H1 (cell line): ENCODE data around the gene MEF2A. TPM values are rescaled to one million over a fixed set of nuclear protein-coding genes. Genes with fewer than 3 reads are reported as not detected.

Source experiments
- CTCF ChIA-PET: fragments of 300-600 bp; sonication (Branson Sonifier 250); formaldehyde crosslinking; loops from one replicate; lab custom pipeline; 2021; ENCODE audit not compliant: partially characterized antibody; lab: Charles Lee
- POLR2A ChIA-PET: fragments of 300-600 bp; sonication (Branson Sonifier 250); formaldehyde crosslinking; loops from one replicate; lab custom pipeline; 2021; ENCODE audit warnings: inconsistent platforms; ENCODE audit not compliant: partially characterized antibody; lab: Charles Lee
- DNase-seq, 2 experiments: peaks; one replicate each; pipeline versions ENCODE4 v3.0.0 to v3.0.0-alpha.2; 2010 to 2022; ENCODE audit warnings: low spot score in 2 of 2, low read depth in 1 of 2, mixed read lengths in 1 of 2
- FAIRE-seq: peaks from 2 replicates; lab custom pipeline; 2011; peaks lifted over from hg19 to GRCh38; lab: Jason Lieb, UNC
- H2AFZ ChIP-seq: 2 replicates; pipeline ENCODE4 v1.8.1; 2012; ENCODE audit warnings: low read length, inconsistent platforms
- H2AK5ac ChIP-seq: 2 replicates; pipeline ENCODE4 v1.6.1; 2013; ENCODE audit warnings: low read depth, low read length
- H2BK120ac ChIP-seq: replicated peaks from 2 replicates; pipeline ENCODE3; 2013; ENCODE audit warnings: low read depth, low read length, inconsistent platforms
- H2BK12ac ChIP-seq: 2 replicates; pipeline ENCODE4 v1.6.1; 2013; ENCODE audit warnings: low read depth, low read length
- H2BK15ac ChIP-seq: 2 replicates; pipeline ENCODE4 v1.6.1; 2013; ENCODE audit warnings: low read length
- H2BK20ac ChIP-seq: 2 replicates; pipeline ENCODE4 v1.6.1; 2013; ENCODE audit warnings: low read length
- H2BK5ac ChIP-seq: 2 replicates; pipeline ENCODE4 v1.6.1; 2013; ENCODE audit warnings: low read depth, low read length
- H3K14ac ChIP-seq: 2 replicates; pipeline ENCODE4 v1.6.1; 2013; ENCODE audit warnings: inconsistent platforms; ENCODE audit not compliant: insufficient read length
- H3K18ac ChIP-seq: 2 replicates; pipeline ENCODE4 v1.6.1; 2013; ENCODE audit warnings: low read length; ENCODE audit errors: extremely low read depth
- H3K23ac ChIP-seq: 2 replicates; pipeline ENCODE4 v1.6.1; 2013; ENCODE audit warnings: inconsistent platforms; ENCODE audit not compliant: insufficient read length
- H3K23me2 ChIP-seq: 2 replicates; pipeline ENCODE4 v1.6.1; 2013; ENCODE audit warnings: low read depth, low read length
- H3K27ac ChIP-seq: 2 replicates; pipeline ENCODE4 v1.6.1; 2011; ENCODE audit warnings: low read depth, low read length, inconsistent platforms
- H3K27me3 ChIP-seq, 4 experiments: replicated peaks in 1 of 4; 1 replicate in 1 of 4; 2 replicates in 3 of 4; pipeline versions ENCODE4 v1.6.1 to v1.8.1; 2011 to 2013; ENCODE audit warnings: low read length in 3 of 4, mild to moderate bottlenecking in 3 of 4, inconsistent platforms in 2 of 4, mixed read lengths in 2 of 4, moderate library complexity in 1 of 4; ENCODE audit not compliant: control insufficient read depth in 3 of 4, insufficient read depth in 3 of 4; ENCODE audit errors: extremely low read depth in 1 of 4
- H3K36me3 ChIP-seq, 4 experiments: 2 replicates each; pipeline versions ENCODE4 v1.6.1 to v1.8.1; 2011 to 2013; ENCODE audit warnings: mild to moderate bottlenecking in 4 of 4, low read length in 3 of 4, moderate library complexity in 2 of 4, control low read depth in 1 of 4, inconsistent platforms in 1 of 4; ENCODE audit not compliant: insufficient read depth in 4 of 4, control insufficient read depth in 2 of 4
- H3K4ac ChIP-seq: replicated peaks from 2 replicates; pipeline ENCODE3; 2013; ENCODE audit warnings: low read length, low read depth, mixed read lengths, inconsistent platforms; ENCODE audit not compliant: insufficient read length
- H3K4me1 ChIP-seq, 4 experiments: replicated peaks in 1 of 4; 1 replicate in 1 of 4; 2 replicates in 3 of 4; pipeline versions ENCODE4 v1.6.1 to v1.8.1; 2011 to 2013; ENCODE audit warnings: low read length in 3 of 4, inconsistent platforms in 2 of 4, mixed read lengths in 1 of 4; ENCODE audit not compliant: insufficient read depth in 4 of 4, control insufficient read depth in 3 of 4
- H3K4me2 ChIP-seq, 2 experiments: 2 replicates each; pipeline versions ENCODE4 v1.6.1 to v1.8.1; 2011 to 2013; ENCODE audit warnings: low read depth in 2 of 2, low read length in 2 of 2, control low read depth in 1 of 2, inconsistent platforms in 1 of 2, mild to moderate bottlenecking in 1 of 2; ENCODE audit not compliant: insufficient read depth in 1 of 2
- H3K4me3 ChIP-seq, 4 experiments: fragments of 200-600, 300-600 bp in 1 of 4; sonication (generic), shearing (Covaris generic), sonication (Bioruptor Twin) in 1 of 4; 2 replicates each; pipeline versions ENCODE4 v1.5.1 to v1.8.1; 2011 to 2016; ENCODE audit warnings: low read length in 4 of 4, low read depth in 3 of 4, control low read depth in 2 of 4, inconsistent platforms in 2 of 4, mild to moderate bottlenecking in 2 of 4, mixed read lengths in 1 of 4, moderate library complexity in 1 of 4; ENCODE audit not compliant: insufficient read depth in 2 of 4; ENCODE audit errors: extremely low read depth in 1 of 4
- H3K56ac ChIP-seq: replicated peaks from 2 replicates; pipeline ENCODE3; 2013; ENCODE audit warnings: low read depth, mild to moderate bottlenecking, mixed read lengths, low read length, inconsistent platforms; ENCODE audit not compliant: insufficient read length
- H3K79me1 ChIP-seq: 2 replicates; pipeline ENCODE4 v1.6.1; 2013; ENCODE audit warnings: low read depth, low read length, control low read depth
- H3K79me2 ChIP-seq, 2 experiments: 2 replicates each; pipeline versions ENCODE4 v1.6.1 to v1.8.1; 2012 to 2013; ENCODE audit warnings: low read length in 2 of 2, mild to moderate bottlenecking in 2 of 2, inconsistent platforms in 1 of 2; ENCODE audit not compliant: insufficient read depth in 2 of 2, control insufficient read depth in 1 of 2
- H3K9ac ChIP-seq, 4 experiments: replicated peaks in 1 of 4; 1 replicate in 1 of 4; 2 replicates in 3 of 4; pipeline versions ENCODE4 v1.6.1 to v1.8.1; 2011 to 2013; ENCODE audit warnings: low read depth in 3 of 4, low read length in 3 of 4, control low read depth in 2 of 4, mild to moderate bottlenecking in 2 of 4, moderate library complexity in 2 of 4, inconsistent platforms in 1 of 4; ENCODE audit errors: extremely low read depth in 1 of 4
- H3K9me3 ChIP-seq, 2 experiments: 2 replicates each; pipeline versions ENCODE4 v1.6.1 to v1.8.1; 2012 to 2013; ENCODE audit warnings: mild to moderate bottlenecking in 2 of 2, moderate library complexity in 2 of 2, control low read depth in 1 of 2, inconsistent platforms in 1 of 2, low read depth in 1 of 2, low read length in 1 of 2, mixed read lengths in 1 of 2; ENCODE audit not compliant: insufficient read depth in 2 of 2
- H4K20me1 ChIP-seq, 2 experiments: replicated peaks in 1 of 2; 2 replicates each; pipeline versions ENCODE3 to v1.8.1; 2011 to 2013; ENCODE audit warnings: inconsistent platforms in 2 of 2, low read length in 2 of 2, mild to moderate bottlenecking in 1 of 2; ENCODE audit not compliant: insufficient read depth in 2 of 2, control insufficient read depth in 1 of 2
- H4K5ac ChIP-seq: 2 replicates; pipeline ENCODE4 v1.6.1; 2013; ENCODE audit warnings: low read length, low read depth, mixed read lengths, inconsistent platforms; ENCODE audit not compliant: insufficient read length
- H4K8ac ChIP-seq: 2 replicates; pipeline ENCODE4 v1.8.0; 2013; ENCODE audit warnings: mild to moderate bottlenecking, moderate library complexity, low read length, inconsistent platforms; ENCODE audit not compliant: insufficient read depth; ENCODE audit errors: extremely low read depth
- H4K91ac ChIP-seq: replicated peaks from 2 replicates; pipeline ENCODE3; 2013; ENCODE audit warnings: low read length, mixed read lengths, inconsistent platforms; ENCODE audit not compliant: insufficient read length
- HDAC6 ChIP-seq: IDR thresholded peaks from one replicate; pipeline ENCODE4 v1.7.1; 2012; ENCODE audit warnings: low read depth, mild to moderate bottlenecking, inconsistent platforms, low read length, moderate library complexity
- WGBS, 2 experiments: shearing (Covaris generic) in 1 of 2; methylation state at CpG; one replicate each; pipeline versions ENCODE4 v1.1.6 to v1.1.7; 2013 to 2015; ENCODE audit warnings: low lambda C conversion rate in 2 of 2, mixed read lengths in 2 of 2, inconsistent platforms in 1 of 2, low coverage in 1 of 2, missing lambda C conversion rate in 1 of 2; ENCODE audit not compliant: insufficient replicate concordance in 2 of 2, insufficient coverage in 1 of 2, insufficient read length in 1 of 2; ENCODE audit errors: extremely low coverage in 1 of 2, missing lambda C conversion rate in 1 of 2; 5-methylcytosine and 5-hydroxymethylcytosine counted together
- polyA plus RNA-seq, 7 experiments: library from polyadenylated mRNA; depleted of rRNA in 3 of 7; stranded (reverse) in 5 of 7; unstranded in 2 of 7; fragments of >200 nt in 5 of 7; fragments of 200-250 nt in 2 of 7; gene quantifications; 1 replicate in 5 of 7; 2 replicates in 1 of 7; 4 replicates in 1 of 7; pipeline versions ENCODE4 v1.2.1 to v1.2.3, GENCODE V29; 2011 to 2013; ENCODE audit warnings: missing spikeins in 2 of 7, mixed read lengths in 2 of 7
- total RNA-seq: library from RNA; stranded (reverse); fragmentation: NEBNext Ultra II Directional; extraction: Animal tissue kit (Norgen Biotek cat#: 25700); gene quantifications from 2 replicates; pipeline ENCODE4 v1.2.1, GENCODE V29; 2021
- TF ChIP-seq, protein P1 (sequence below), 3 experiments: IDR thresholded peaks; 1 replicate in 2 of 3; 2 replicates in 1 of 3; pipeline versions ENCODE4 v1.5.1 to v1.6.1; 2011; ENCODE audit warnings: low read length in 3 of 3, mild to moderate bottlenecking in 3 of 3, inconsistent platforms in 2 of 3, low read depth in 1 of 3, moderate library complexity in 1 of 3; ENCODE audit not compliant: insufficient read depth in 1 of 3; ENCODE audit errors: control extremely low read depth in 1 of 3

MEF2A gene
- total and polyA plus RNA-seq, 2 of the 8 experiments (the other 6 are each of a cell fraction or from before 2014, with no cell fraction given) = 15.6 to 22.5 TPM

DNA sequence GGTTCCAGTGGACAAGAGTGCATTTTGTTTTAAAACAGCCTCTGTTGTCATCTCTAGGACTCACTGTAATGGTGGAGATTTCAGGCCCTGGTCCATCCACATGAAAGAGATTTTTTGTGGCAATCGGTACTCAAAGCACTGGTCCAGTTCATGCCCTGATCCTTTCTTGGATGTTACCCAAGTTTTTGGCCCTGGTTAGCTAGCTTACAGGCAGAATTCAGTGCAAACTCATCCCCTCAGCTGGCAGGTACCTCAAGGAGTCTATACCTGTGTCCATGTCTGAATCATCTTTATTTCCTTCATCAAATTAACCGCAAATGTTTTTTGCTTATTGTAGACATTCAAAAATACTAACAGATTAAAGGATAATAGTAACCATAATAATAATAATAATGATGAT, 13.7 kb upstream of the MEF2A start:
- Histone ChIP-seq H3K4me1 (no peaks in the 10 kb centered on the region), H2BK12ac (no peak overlapping the region), H3K79me2 (no peaks in the 10 kb centered on the region), H2BK5ac (no peak overlapping the region), H3K14ac (no peak overlapping the region), H4K91ac (no peak overlapping the region), H3K23ac (no peak overlapping the region), H3K18ac (no peak overlapping the region), H3K4ac (no peak overlapping the region), H3K27ac (no peak overlapping the region), H3K79me1 (no peaks in the 10 kb centered on the region; the same call in 1 of the 2 replicates), H3K56ac (no peak overlapping the region), H4K8ac (no peak overlapping the region), H4K5ac (no peak overlapping the region), H4K20me1 (no peaks in the 10 kb centered on the region), H2AFZ (no peak overlapping the region), H2BK20ac (no peak overlapping the region), H3K9ac (no peak overlapping the region), H3K4me2 (no peak overlapping the region), H3K4me3 (no peak overlapping the region), H3K27me3 (no peaks in the 10 kb centered on the region), H2AK5ac (no peak overlapping the region), H3K23me2 (no peaks in the 10 kb centered on the region), H3K36me3 (no peaks in the 10 kb centered on the region), H2BK15ac (no peak overlapping the region), H2BK120ac (no peak overlapping the region), H3K9me3 (no peaks in the 10 kb centered on the region)
- FAIRE-seq (no peak), DNase-seq (no peak)
- CTCF ChIA-PET = interaction anchor here (0.9 to 1.2 kb wide), 2 partner anchors 63 to 112 kb away, joined by 3 to 4 read pairs; no protein-coding TSS in a partner anchor
- 97% methylated on average over 2 of the region's 2 CpGs; no CpG with 5 or more reads in 1 of the 2 experiments for WGBS, 2 experiments
- POLR2A ChIA-PET = no interaction called here
- TF ChIP-seq, protein P1, sequence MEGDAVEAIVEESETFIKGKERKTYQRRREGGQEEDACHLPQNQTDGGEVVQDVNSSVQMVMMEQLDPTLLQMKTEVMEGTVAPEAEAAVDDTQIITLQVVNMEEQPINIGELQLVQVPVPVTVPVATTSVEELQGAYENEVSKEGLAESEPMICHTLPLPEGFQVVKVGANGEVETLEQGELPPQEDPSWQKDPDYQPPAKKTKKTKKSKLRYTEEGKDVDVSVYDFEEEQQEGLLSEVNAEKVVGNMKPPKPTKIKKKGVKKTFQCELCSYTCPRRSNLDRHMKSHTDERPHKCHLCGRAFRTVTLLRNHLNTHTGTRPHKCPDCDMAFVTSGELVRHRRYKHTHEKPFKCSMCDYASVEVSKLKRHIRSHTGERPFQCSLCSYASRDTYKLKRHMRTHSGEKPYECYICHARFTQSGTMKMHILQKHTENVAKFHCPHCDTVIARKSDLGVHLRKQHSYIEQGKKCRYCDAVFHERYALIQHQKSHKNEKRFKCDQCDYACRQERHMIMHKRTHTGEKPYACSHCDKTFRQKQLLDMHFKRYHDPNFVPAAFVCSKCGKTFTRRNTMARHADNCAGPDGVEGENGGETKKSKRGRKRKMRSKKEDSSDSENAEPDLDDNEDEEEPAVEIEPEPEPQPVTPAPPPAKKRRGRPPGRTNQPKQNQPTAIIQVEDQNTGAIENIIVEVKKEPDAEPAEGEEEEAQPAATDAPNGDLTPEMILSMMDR (IDR thresholded peaks at IDR 0.05; ENCODE audit: control extremely low read depth in 1 of 3, insufficient read depth in 1 of 3, low read depth in 1 of 3, low read length in 3 of 3) = no peak
- TF ChIP-seq HDAC6 = no peak
